ENCODE data around the gene TNP2.

The TNP2 gene

GRCh38 chr16:11276896-11277593 lies 7.9 kb upstream of the TNP2 start:
- no peak for DNase-seq (ENCODE audit: low read depth)

- no peak for DNase-seq (ENCODE audit: low read depth)
Measured at GRCh38 chr16:11276143-11276895, 7.2 kb upstream of the TNP2 start, which contains the start of gene PRM2. Gene PRM2, minus strand, starts transcription at chr16:11276480. Its CDS starts 110 bp downstream, at chr16:11276370.

GRCh38 chr16:11274964-11275363 lies 5.8 kb upstream of the TNP2 start:
- DNase-seq (ENCODE audit: low read depth), result no peak

GRCh38 chr16:11273721-11274324 lies 4.7 kb upstream of the TNP2 start:
- DNase-seq (ENCODE audit: low read depth), result no peak

- no peak for DNase-seq (ENCODE audit: low read depth)
Measured at GRCh38 chr16:11272921-11273720, 4.0 kb upstream of the TNP2 start, which contains the start of gene PRM3. Gene PRM3, minus strand, starts transcription at chr16:11273629. Its CDS starts 34 bp downstream, at chr16:11273595.

GRCh38 chr16:11272484-11272883 lies 3.4 kb upstream of the TNP2 start:
- DNase-seq (ENCODE audit: low read depth), result no peak

- DNase-seq (ENCODE audit: low read depth), result no peak
Measured at GRCh38 chr16:11271610-11272009, 2.5 kb upstream of the TNP2 start.

- DNase-seq (ENCODE audit: low read depth), result no peak
Measured at GRCh38 chr16:11270602-11271162, 1.6 kb upstream of the TNP2 start.

- no peak for DNase-seq (ENCODE audit: low read depth)
Measured at GRCh38 chr16:11265124-11265523, 4.0 kb downstream of the TNP2 start.

GRCh38 chr16:11264155-11264832 lies 4.8 kb downstream of the TNP2 start:
- no peak for DNase-seq (ENCODE audit: low read depth)

GRCh38 chr16:11263737-11264136 lies 5.4 kb downstream of the TNP2 start:
- no peak for DNase-seq (ENCODE audit: low read depth)

GRCh38 chr16:11262915-11263314 lies 6.2 kb downstream of the TNP2 start:
- DNase-seq (ENCODE audit: low read depth), result no peak

- DNase-seq (ENCODE audit: low read depth), result no peak
Measured at GRCh38 chr16:11260596-11260966, 8.5 kb downstream of the TNP2 start.

- DNase-seq (ENCODE audit: low read depth), result no peak
Measured at GRCh38 chr16:11259655-11260595, 9.2 kb downstream of the TNP2 start.

- DNase-seq (ENCODE audit: low read depth), result no peak
Measured at GRCh38 chr16:11258553-11259492, 10.3 kb downstream of the TNP2 start.

- peak; percentile 50 for DNase-seq (ENCODE audit: low read depth)
Measured at GRCh38 chr16:11257131-11257938, 11.8 kb downstream of the TNP2 start.

GRCh38 chr16:11256661-11257130 lies 12.4 kb downstream of the TNP2 start:
- no peak for DNase-seq (ENCODE audit: low read depth)

Measured in non-pigmented ciliary epithelial cell (primary cell).